Measurements from ENCODE around the gene RTP5.

The RTP5 gene

GRCh38 chr2:241914542-241914941 is 45.0 kb downstream of the RTP5 start:
- TF ChIP-seq MAX (IDR thresholded peaks at IDR 0.05) (no peak), EP300 (IDR thresholded peaks at IDR 0.05; ENCODE audit: borderline replicate concordance) (no peak), EGR1 (IDR thresholded peaks at IDR 0.05) (no peak), REST (IDR thresholded peaks at IDR 0.05; ENCODE audit: low read depth) (no peak), FOXM1 (IDR thresholded peaks at IDR 0.05; ENCODE audit: borderline replicate concordance, low read depth) (no peak), ZBTB7A (IDR thresholded peaks at IDR 0.05; ENCODE audit: low read depth) (no peak)

GRCh38 chr2:241922411-241922810 is 52.9 kb downstream of the RTP5 start:
- TF ChIP-seq USF1 (IDR thresholded peaks at IDR 0.05) (no peak), TAF1 (IDR thresholded peaks at IDR 0.05; ENCODE audit: low read depth) (no peak), TEAD4 (IDR thresholded peaks at IDR 0.05) (no peak), ZBTB7A (IDR thresholded peaks at IDR 0.05; ENCODE audit: low read depth) (no peak), CREB1 (IDR thresholded peaks at IDR 0.05; ENCODE audit: low read depth) (no peak), FOXM1 (IDR thresholded peaks at IDR 0.05; ENCODE audit: borderline replicate concordance, low read depth) (no peak), EP300 (IDR thresholded peaks at IDR 0.05; ENCODE audit: borderline replicate concordance) (no peak), TCF12 (IDR thresholded peaks at IDR 0.05; ENCODE audit: low read depth) (no peak), NFIC (IDR thresholded peaks at IDR 0.05) (no peak), EGR1 (IDR thresholded peaks at IDR 0.05) (no peak), CEBPB (IDR thresholded peaks at IDR 0.05) (no peak), REST (IDR thresholded peaks at IDR 0.05; ENCODE audit: low read depth) (no peak), MAX (IDR thresholded peaks at IDR 0.05) (no peak)

All from Ishikawa (cell line).